HG03045 (cell line): ENCODE measurements around the gene KIF3B.
"Not testable (repeated sequence)": the region's sequence is repeated elsewhere in the genome, so short reads cannot be mapped to it uniquely, and the experiment has no call there.

Experiments used
- ATAC-seq: cut with Tn5 transposase; IDR thresholded peaks from one replicate; pipeline ENCODE4 v1.9.1; 2021; ENCODE audit warnings: mild to moderate bottlenecking, moderate library complexity; ENCODE audit not compliant: unreplicated experiment

The KIF3B gene

GRCh38 chr20:32355417-32355841, 78.0 kb downstream of the KIF3B start:
- ATAC-seq, result no peak

DNA sequence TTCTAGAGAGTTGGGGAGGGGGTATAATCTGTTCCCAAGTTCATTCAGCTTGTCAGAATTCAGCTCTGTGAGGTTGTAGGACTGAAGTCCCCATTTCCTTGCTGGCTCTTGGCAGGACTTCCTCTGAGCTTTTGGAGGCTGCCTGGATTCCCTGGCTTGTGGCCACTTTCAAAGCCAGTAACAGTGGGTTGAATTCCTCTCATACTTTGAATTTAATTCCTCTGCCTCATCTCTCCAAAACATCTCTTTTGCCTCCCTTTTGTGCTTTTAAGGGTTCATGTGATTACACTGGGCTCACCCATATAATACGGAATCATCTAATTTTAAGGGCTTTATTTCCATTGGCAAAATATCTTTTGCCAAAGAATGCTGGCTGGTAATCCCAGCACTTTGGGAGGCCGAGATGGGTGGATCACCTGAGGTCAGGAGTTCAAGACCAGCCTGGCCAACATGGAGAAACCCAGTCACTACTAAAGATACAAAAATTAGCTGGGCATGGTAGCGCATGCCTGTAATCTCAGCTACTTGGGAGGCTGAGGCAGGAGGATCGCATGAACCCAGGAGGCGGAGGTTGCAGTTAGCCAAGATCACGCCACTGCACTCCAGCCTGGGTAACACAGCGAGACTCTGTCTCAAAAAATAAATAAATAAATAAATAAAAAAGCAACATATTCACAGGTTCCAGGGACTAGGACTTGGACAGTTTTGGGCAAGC, 78.6 kb downstream of the KIF3B start:
- ATAC-seq, result not testable (repeated sequence)

DNA sequence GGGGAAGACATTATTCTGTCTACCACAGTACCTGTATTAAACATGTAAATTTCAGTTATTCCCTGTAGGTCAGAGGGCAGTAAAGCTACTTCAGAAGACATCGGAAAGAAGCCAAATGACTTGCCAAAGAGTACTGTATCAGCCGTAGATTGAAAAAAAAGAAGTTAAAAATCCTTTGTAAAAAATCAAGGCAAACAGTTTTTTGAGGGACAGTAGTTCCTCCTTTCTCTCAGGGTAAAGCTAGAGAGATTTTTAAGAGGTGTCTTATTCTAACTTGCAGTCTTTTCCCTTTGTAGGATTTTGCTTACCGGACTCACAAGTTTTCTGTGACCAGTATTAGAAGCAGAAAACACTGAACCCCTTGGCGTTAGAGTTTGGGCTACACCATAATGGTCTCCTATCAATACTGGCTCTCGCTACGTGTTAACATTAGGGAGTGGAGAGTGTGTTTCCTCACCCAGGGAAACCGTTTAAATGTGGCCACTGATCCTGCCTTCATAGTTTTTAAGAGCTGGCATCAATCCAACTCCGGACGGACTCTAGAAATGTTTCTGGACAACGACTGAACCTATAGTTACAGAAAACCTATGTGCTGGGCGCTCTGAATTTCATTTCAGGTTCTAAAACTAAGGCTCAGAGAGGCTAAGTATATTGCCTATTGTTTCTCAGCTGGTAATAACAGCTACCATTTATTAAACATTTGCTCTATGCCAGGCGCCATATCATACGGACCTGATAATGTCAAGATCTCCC, 79.3 kb downstream of the KIF3B start:
- no peak for ATAC-seq

DNA sequence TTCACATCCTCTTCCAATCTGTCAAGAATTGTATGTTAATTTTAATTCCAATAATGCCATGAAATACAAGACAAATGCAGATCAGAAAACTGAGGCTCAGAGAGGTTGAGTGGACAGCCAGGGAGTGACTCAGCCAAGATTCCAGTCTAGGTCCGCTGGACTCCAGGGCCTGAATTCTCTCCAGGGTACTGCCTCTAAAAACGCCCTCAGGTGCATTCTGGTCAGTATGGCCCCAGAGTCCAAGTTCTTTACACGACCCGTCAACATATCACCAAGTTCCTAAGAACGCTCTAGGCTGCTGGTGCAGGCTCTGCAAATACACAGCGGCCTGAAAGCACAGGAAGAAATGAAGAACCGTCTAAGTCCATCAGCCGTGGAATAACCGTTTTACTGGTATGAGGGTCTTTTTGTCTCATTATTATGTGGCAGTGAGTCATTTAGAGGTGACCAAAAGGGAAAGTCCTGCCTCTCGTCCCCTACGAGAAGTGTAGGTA, 80.0 kb downstream of the KIF3B start:
- ATAC-seq, result no peak

DNA sequence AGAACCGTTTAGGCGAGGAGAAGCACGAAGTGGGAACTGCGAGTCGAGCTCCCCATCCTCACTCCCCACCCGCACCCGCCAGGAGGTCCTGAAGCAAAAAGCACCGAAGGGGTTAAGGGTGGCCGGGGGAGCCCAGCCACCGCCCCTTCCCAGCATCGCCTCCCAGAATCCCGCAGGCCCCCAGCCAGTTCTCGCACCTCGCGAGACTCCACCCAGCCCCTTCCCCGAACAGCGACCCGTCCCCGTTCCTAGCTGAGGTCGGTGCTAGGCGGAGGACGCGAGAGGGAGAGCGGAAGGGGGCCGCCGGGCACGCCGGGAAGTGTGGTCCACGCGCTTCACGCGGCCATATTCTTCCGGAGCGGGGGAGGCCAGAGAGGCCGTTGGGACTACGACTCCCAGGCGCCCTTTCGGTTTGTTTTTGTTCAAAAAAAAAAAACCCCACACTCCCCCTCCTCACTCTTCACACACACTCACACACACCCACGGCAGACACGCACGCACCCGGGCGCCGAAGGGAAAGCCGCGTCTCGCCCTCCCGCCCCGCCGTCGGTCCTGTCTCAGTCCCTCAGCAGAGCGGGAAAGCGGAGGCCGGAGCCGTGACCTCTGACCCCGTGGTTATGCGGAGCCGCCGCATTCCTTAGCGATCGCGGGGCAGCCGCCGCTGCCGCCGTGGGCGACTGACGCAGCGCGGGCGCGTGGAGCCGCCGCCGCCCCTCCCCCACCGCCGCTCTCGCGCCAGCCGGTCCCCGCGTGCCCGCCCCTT, 80.6 kb downstream of the KIF3B start, which contains the start of gene ASXL1:
Gene ASXL1, plus strand, starts transcription at position 463 of the 763 bp plus-strand sequence. CDS start 445 bp downstream, outside the sequence.
- ATAC-seq, result peak; percentile 73

DNA sequence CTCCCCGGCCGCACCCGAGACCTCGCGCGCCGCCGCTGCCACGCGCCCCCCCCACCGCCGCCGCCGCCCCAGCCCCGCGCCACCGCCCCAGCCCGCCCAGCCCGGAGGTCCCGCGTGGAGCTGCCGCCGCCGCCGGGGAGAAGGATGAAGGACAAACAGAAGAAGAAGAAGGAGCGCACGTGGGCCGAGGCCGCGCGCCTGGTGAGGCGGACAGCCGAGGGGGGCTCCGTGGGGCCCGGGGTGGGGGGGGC, 81.1 kb downstream of the KIF3B start:
- ATAC-seq, result no peak

GRCh38 chr20:32358883-32359632, 81.6 kb downstream of the KIF3B start:
- peak; percentile 22 for ATAC-seq

- no peak for ATAC-seq
These were observed 82.3 kb downstream of the KIF3B start for GRCh38 chr20:32359633-32360332.

DNA sequence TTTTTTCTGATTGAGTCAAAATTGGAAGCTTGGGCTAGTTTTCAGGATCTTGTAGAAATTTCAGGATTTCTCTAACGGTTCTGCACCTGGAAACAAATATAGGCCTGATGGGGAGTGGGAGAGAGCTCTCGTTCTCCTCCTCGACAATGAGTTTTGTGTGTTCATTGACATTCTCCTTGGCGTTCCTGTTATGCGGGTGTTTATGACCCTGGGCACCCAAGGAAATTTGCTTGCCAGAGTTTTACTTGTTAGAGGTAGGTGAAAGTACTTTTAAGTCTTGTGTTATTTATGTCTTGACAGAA, 82.8 kb downstream of the KIF3B start:
- ATAC-seq, result no peak

DNA sequence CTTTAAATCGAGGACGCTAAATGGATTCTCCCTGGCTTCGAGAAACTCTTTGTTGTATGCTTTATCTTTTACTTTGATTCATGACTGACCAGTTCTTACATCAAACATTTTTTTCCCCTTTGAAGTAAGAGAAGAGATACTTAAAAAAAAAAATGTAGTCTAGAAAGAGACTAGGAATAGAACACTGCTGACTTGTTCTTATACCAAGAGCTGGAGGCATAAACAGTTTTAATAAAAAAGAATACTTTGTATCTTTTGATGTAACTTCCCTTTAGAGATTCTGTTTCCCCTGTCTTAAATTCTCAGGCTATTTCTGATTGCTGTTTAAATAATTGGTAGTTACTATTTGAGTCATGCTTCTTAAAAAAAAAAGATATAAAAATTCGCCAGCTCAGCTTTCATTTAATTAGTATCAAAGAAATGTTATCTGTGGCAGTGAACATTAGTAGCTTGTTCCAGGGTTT, 85.5 kb downstream of the KIF3B start:
- no peak for ATAC-seq

DNA sequence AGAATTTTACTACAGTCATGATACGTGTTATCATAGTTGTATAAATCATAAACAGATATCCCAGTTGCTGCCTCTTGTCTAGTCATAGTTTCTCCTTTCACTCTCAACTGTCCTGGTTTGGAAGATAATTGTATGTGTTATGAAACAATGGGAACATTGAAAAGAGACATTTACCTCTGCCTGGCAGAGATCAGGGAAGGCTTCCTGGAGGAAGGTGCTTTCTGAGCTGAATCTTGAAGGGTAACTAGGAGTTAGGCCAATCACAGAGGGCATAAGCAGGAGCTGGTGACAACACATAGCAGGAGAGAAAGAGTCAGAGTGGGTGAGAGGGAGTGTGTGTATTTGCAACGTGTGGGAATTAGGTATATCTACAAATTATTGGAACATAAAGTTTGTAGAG, 86.0 kb downstream of the KIF3B start:
- ATAC-seq, result no peak

- no peak for ATAC-seq
These were observed 87.2 kb downstream of the KIF3B start for GRCh38 chr20:32364554-32365208.

DNA sequence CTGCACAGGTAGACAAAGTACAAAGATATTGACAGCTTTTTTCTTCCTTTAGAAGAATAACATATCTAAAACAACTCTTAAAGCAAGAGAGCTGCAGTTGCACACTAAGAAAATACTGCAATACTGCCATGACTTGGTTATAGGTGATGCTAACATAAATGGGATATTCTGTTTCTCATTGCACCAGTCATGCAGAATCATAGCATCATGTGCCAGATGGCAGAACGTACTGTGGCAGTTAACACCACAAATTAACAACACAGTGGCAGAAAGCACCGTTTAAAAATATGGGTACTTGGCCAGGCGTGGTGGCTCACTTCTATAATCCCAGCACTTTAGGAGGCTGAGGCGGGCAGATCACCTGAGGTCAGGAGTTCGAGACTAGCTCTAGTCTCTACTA, 88.1 kb downstream of the KIF3B start:
- ATAC-seq, result no peak

DNA sequence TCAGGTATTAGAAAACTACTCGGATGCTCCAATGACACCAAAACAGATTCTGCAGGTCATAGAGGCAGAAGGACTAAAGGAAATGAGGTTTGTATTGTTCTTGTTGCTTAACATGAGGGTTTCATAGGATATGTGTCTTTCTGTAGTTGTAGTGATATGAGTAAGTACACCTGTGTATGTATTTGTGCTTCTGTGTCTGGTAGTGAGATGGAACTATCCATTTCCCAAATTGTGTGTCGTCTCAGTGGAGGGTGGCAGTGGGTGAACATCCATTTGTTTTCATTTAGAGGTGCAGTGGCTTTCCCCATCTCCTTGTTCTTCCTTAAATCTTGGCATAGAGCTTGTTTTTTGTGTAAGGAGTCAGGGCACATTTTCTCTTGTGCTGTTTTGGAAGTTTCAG, 88.9 kb downstream of the KIF3B start:
- ATAC-seq, result no peak

- ATAC-seq, result no peak
These were observed 90.9 kb downstream of the KIF3B start for GRCh38 chr20:32368323-32368722.

DNA sequence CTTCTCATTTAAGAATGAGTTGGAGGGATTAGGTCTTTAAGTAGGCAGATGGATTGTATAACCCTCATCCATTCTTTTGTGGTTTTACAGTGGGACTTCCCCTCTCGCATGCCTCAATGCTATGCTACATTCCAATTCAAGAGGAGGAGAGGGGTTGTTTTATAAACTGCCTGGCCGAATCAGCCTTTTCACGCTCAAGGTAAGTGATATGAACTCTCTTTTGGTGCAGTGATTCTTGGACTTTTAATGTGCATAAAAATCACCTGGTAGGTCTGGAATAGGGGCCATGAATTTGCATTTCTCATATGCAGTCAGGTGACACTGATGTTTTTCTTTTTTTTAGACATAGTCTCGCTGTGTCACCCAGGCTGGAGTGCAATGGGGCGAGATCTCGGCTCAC, 91.5 kb downstream of the KIF3B start:
- no peak for ATAC-seq

DNA sequence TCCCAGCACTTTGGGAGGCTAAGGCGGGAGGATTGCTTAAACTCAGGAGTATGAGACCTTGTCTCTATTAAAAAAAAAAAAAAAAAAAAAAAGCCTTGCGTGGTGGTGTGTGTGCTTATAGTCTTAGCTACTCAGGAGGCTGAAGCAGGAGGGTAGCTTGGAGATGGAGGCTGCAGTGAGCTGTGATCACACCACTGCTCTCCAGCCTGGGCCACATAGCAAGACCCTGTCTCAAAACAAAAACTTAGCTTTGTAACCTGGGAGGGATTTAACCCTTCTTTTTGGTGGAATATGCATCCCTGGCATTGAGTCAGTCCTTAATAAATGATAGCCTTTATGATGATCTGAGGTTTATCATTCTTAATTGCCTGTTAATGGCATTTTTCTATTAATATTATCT, 93.4 kb downstream of the KIF3B start:
- ATAC-seq, result no peak

DNA sequence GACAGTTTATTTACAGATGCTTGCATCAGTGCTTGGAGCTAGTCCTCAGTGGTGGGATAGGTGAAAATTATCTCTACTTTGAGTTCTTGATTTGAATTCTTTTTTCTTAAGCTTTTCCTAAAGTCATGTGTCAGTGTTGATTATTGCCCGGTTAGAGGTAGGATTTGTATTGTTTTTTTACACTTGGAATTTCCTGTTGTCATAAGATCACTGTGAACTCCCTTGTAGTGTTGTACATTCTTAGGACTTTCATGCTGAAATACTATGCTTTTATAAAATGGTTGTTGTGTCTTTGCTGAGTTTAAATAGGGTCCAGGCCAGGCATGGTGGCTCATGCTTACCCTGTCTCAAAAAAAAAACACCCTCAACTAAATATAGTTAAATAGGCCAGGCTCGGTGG, 101.0 kb downstream of the KIF3B start:
- ATAC-seq, result no peak

GRCh38 chr20:32380037-32380436, 102.6 kb downstream of the KIF3B start:
- ATAC-seq, result not testable (repeated sequence)

GRCh38 chr20:32380745-32381144, 103.3 kb downstream of the KIF3B start:
- ATAC-seq, result no peak
